ENCODE results near the gene PDE6B. TPM values are rescaled to one million over a fixed set of nuclear protein-coding genes. Genes with fewer than 3 reads are reported as not detected.

PDE6B gene
- total and polyA plus RNA-seq, 2 of the 13 experiments (the other 11 are each of a cell fraction or from before 2014, with no cell fraction given) = 0.38 to 0.40 TPM

GRCh38 chr4:674172-675035 lies 49.0 kb downstream of the PDE6B start, which contains the start of the genes ATP5ME and MYL5 (continued):
- TF ChIP-seq ZNF276 (CRISPR knock-in tag; IDR thresholded peaks at IDR 0.05; ENCODE audit: low read depth) = no peak
- no peak for TF ChIP-seq CBX2 (IDR thresholded peaks at IDR 0.05; ENCODE audit: low read depth, low read length)
- no peak for TF ChIP-seq CBX2 (CRISPR knock-in tag; IDR thresholded peaks at IDR 0.05; ENCODE audit: low read depth)
- no peak for TF ChIP-seq HNF1A (IDR thresholded peaks at IDR 0.05; ENCODE audit: low read depth)
- 0 out of 2 replicates have a peak, but pooled peaks have one; percentile 9 for TF ChIP-seq HNF1A (CRISPR knock-in tag; IDR thresholded peaks at IDR 0.05; ENCODE audit: borderline replicate concordance)
- TF ChIP-seq AKNA (CRISPR knock-in tag; IDR thresholded peaks at IDR 0.05; ENCODE audit: borderline replicate concordance) = no peak
- peak; percentile 50; the same call in 1 of the 2 replicates for TF ChIP-seq ZNF576 (CRISPR knock-in tag; IDR thresholded peaks at IDR 0.05)
- TF ChIP-seq TOPORS (CRISPR knock-in tag; IDR thresholded peaks at IDR 0.05) = no peak
- peak; percentile 58 for TF ChIP-seq ELF3 (CRISPR knock-in tag; IDR thresholded peaks at IDR 0.05)
- no peak for TF ChIP-seq RNF219 (CRISPR knock-in tag; IDR thresholded peaks at IDR 0.05)
- TF ChIP-seq ZNF713 (CRISPR knock-in tag; IDR thresholded peaks at IDR 0.05) = peak; percentile 3; the same call in 1 of the 2 replicates
- no peak for TF ChIP-seq NFKB2 (CRISPR knock-in tag; IDR thresholded peaks at IDR 0.05; ENCODE audit: borderline replicate concordance)
- no peak for TF ChIP-seq IKZF4 (CRISPR knock-in tag; IDR thresholded peaks at IDR 0.05; ENCODE audit: borderline replicate concordance, low read depth, not compliant biosample characterization)
- no peak for TF ChIP-seq ZNF510 (CRISPR knock-in tag; IDR thresholded peaks at IDR 0.05; ENCODE audit: low read depth)
